ENCODE results near the gene OSBPL10.

DNA sequence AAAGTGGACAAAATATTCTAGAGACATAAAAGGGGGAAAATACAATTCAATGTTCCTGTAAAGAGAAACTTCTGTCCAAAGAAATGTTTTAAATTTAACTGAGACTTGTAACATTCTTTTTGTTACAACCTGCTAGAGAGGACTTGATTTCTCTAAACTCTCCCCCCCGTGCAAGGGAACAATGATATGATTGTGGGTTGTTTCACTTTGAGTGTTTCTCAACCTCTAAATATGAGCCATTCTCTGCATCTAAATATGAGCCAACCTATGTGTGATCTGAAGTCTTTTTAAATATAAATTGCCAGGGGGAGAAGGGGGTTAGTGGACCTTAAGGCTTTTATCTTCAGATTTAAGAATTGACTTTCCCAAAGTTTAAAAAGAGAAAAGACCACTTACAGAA is 15.1 kb upstream of the OSBPL10 start:
- TF ChIP-seq, protein P1, sequence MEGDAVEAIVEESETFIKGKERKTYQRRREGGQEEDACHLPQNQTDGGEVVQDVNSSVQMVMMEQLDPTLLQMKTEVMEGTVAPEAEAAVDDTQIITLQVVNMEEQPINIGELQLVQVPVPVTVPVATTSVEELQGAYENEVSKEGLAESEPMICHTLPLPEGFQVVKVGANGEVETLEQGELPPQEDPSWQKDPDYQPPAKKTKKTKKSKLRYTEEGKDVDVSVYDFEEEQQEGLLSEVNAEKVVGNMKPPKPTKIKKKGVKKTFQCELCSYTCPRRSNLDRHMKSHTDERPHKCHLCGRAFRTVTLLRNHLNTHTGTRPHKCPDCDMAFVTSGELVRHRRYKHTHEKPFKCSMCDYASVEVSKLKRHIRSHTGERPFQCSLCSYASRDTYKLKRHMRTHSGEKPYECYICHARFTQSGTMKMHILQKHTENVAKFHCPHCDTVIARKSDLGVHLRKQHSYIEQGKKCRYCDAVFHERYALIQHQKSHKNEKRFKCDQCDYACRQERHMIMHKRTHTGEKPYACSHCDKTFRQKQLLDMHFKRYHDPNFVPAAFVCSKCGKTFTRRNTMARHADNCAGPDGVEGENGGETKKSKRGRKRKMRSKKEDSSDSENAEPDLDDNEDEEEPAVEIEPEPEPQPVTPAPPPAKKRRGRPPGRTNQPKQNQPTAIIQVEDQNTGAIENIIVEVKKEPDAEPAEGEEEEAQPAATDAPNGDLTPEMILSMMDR (IDR thresholded peaks at IDR 0.05), result no peak
- TF ChIP-seq EZH2 (IDR thresholded peaks at IDR 0.05; ENCODE audit: borderline replicate concordance, insufficient read depth, low read depth, low read length, poor library complexity, severe bottlenecking), result no peak

Data from B cell (primary cell).